ENCODE results near the gene PPP2R1B. TPM values are rescaled to one million over a fixed set of nuclear protein-coding genes. Genes with fewer than 3 reads are reported as not detected.
A peak's percentile ranks its signal among the peaks of the same experiment; 100 is the strongest.

The PPP2R1B gene
- total RNA-seq, 1 donor from 2014 or later = 12.7 TPM

DNA sequence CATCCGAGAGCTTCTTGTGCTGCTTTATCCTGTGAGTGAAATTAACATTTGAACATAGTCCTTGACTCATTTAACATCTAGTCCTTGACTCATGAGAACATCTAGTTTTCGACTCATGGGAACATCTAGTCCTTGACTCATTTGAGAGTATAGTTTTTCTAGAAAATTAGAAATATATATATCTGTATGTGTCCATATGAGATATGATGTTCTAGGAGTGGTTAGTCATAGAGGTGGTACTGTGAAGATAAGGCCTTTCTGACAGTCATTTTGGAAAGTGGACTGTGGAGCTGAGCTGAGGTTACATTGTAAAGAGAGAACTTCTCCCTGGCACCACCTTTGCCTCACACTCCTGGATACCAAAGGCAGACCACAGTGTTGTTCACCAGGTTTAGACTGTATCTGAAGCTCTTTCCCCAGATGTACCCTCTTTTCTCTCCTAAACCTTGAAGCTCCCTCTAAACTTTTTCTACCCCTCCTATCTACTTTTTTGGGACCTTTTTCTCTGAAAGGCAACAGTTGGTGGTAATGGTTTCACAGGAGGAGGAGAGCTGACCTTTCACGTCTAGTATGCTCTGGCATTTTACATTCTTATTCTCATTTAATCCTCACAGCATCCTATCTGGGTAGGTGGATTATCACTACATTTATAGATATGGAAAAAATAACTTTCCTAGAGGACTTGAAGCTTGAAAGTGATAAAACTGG, 67.2 kb downstream of the PPP2R1B start:
- DNase-seq (ENCODE audit: low read depth) = no peak

DNA sequence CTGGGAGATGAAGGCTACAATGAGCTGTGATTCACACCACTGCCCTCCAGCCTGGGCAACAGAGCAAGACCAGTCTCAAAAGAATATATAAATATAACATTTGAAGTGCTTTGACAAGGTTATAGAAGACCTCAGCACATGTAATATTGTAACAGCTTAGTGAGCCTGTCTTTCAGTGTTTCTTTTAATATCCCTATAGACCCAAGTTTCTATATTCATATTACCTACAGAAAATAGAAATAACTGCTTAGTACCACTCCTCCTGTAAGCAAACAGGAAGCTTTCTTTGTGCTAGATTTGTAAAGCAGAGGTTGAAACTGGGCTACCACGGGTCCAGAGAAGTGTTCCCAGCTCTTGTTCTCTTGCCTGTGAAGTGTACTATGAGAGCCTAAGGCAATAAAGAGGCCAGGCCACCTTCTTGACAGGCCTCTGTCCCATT, 68.2 kb downstream of the PPP2R1B start:
- no peak for DNase-seq (ENCODE audit: low read depth)

DNA sequence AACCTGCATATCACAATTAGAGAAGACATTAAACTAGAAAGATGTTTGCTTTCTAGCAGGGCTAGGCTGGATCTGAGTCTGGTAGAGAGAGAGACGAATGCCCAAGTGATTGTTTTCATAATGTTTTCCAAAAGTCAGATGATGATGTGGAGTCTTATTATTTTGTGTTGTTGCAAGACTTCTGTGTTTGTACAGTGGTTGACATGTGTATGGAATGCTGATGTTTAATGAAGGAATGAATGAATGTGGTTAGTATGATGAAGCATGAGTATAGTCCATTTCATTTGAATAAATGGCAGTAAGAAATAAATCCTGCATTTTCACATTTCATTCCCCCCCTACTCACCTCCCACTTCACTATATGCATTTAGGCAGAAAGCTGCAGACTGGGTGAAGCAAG, 69.6 kb downstream of the PPP2R1B start:
- no peak for DNase-seq (ENCODE audit: low read depth)

GRCh38 chr11:111694851-111695250, 71.3 kb downstream of the PPP2R1B start:
- DNase-seq (ENCODE audit: low read depth) = peak; percentile 81

DNA sequence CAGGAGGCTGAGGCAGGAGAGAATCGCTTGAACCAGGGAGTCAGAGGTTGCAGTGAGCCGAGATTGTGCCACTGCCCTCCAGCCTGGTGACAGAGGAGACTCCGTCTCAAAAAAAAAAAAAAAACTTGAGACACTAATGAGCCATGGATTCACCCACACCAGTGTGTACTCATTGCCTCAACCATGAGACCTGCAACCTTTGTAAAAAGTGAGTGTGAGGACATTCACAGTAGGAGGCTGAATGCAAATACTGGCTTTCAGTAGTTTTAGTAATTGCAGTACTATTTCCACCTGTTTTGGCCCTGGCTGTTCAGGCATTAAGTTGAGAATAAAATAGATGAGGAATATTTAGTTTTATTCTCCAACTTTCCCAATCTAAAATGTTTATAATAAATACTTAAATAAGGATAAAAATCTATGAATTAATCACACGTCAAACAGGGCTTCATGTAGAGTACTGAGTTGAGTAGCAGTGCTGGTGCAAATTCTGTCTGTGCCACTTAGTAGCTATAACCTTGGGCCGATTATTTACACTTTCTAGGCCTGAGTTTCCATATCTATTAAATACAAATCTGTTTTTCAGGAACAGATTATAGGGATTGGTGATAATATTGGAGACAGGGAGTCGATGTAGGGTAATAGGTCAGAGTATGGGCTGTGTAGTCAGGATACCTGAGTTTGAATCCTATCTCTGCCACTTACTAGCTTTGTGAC, 72.8 kb downstream of the PPP2R1B start:
- DNase-seq (ENCODE audit: low read depth) = no peak

DNA sequence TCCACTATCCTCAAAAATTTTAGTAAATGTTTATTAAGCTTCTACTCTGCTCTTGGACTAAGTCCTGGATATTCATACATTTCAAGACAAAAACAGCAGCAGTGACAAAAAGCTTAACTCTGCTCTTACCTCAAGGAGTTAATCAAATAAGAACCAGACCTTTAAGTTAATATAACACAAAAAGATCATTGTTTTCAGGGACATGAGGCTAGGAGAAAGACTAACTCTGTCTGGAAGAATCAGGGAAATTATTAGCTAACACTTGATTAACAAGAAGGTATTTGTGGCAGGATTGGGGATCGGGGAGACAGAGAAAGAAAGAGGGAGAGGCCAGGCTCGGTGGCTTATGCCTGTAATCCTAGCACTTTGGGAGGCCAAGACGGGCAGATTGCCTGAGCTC, 74.4 kb downstream of the PPP2R1B start:
- no peak for DNase-seq (ENCODE audit: low read depth)

DNA sequence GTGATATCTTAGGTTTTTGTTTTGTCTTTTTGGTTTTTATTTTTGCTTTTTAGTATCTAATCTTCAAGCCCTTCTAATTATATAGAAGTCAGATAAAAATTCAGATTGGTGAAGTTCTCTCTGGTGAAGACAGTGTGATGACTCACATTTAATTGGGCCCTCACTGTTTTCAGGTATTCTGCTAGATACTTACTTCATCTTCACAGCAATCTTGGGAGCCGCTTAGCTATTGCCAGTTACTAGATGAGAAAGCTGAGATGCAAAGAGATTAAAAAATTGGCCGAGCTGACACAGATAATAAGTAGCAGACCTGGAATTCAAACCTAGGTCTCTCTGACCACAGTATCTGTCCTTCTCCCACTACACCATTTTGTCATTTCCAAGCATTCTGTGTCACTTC, 75.0 kb downstream of the PPP2R1B start:
- DNase-seq (ENCODE audit: low read depth) = no peak

GRCh38 chr11:111688013-111688412, 78.2 kb downstream of the PPP2R1B start:
- no peak for DNase-seq (ENCODE audit: low read depth)

GRCh38 chr11:111684251-111684650, 81.9 kb downstream of the PPP2R1B start:
- no peak for DNase-seq (ENCODE audit: low read depth)

DNA sequence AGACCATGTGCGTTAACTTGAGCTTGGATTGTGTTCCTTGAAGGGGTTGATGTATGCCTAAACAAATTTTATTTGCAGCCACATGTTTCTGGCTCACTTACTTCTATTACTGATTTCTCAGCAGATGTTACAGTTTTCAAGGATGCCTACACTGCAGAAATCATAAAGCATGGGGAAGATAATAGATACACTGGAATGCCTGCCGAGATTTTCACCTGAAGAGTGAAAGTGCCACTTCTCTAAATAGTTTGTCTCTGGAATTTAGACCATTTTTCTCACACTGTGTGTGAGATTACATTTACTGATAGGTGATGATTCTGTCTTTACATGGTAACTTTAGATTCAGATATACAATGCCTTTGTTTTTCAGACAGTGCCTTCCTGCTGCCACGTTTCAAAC, 82.4 kb downstream of the PPP2R1B start:
- no peak for DNase-seq (ENCODE audit: low read depth)

GRCh38 chr11:111680486-111681175, 85.6 kb downstream of the PPP2R1B start:
- DNase-seq (ENCODE audit: low read depth) = peak; percentile 56

Other genes starting within 250 kb of the PPP2R1B start
- gene LAYN, start 225.7 kb downstream of the PPP2R1B start, total RNA-seq = 15.0 and 28.3 TPM in 2 replicates
- gene SIK2, start 163.9 kb downstream of the PPP2R1B start, total RNA-seq = 12.8 and 13.3 TPM in 2 replicates
- gene ALG9, start 105.2 kb upstream of the PPP2R1B start, total RNA-seq = 27.8 and 33.0 TPM in 2 replicates
- gene FDXACB1, start 112.8 kb upstream of the PPP2R1B start, total RNA-seq = 0.99 and 1.8 TPM in 2 replicates
- 25.7 and 33.1 TPM in 2 replicates for gene CFAP68, start 113.2 kb upstream of the PPP2R1B start, total RNA-seq
- 182 and 268 TPM in 2 replicates for gene CRYAB, start 145.4 kb upstream of the PPP2R1B start, total RNA-seq
- 14.6 and 15.6 TPM in 2 replicates for gene HSPB2, start 146.3 kb upstream of the PPP2R1B start, total RNA-seq
- 0.70 and 1.7 TPM in 2 replicates for gene C11orf52, start 152.5 kb upstream of the PPP2R1B start, total RNA-seq
- gene DIXDC1, start 171.0 kb upstream of the PPP2R1B start, total RNA-seq = 17.7 and 19.6 TPM in 2 replicates